SK-N-SH treated with all-trans-retinoic acid at 6 μM for 48 hours (cell line): Measurements from ENCODE around the gene PRRT2.

ENCODE experiments used
- ATAC-seq: fragments of 200-7000 bp; cut with Tn5 transposase; 3 replicates; pipeline ENCODE4 v1.9.1; 2020; ENCODE audit warnings: mild to moderate bottlenecking, moderate library complexity
- ARNTL ChIP-seq: fragments of 450-650 bp; formaldehyde crosslinking; IDR thresholded peaks from 2 replicates; pipeline ENCODE4 v1.5.0; 2020; ENCODE audit warnings: low read depth, mild to moderate bottlenecking, moderate library complexity, borderline replicate concordance
- BACH2 ChIP-seq: fragments of 250-450 bp; sonication (Bioruptor Pico); IDR thresholded peaks from 2 replicates; pipeline ENCODE4 v1.9.0; 2021; ENCODE audit warnings: mild to moderate bottlenecking, borderline replicate concordance
- CSDC2 ChIP-seq: fragments of 250-450 bp; sonication (Bioruptor Pico); IDR thresholded peaks from 2 replicates; pipeline ENCODE4 v1.5.0; 2020; ENCODE audit warnings: mild to moderate bottlenecking, moderate library complexity
- ESRRG ChIP-seq: fragments of 250-450 bp; sonication (Bioruptor Pico); IDR thresholded peaks from 2 replicates; pipeline ENCODE4 v1.6.1; 2021; ENCODE audit warnings: mild to moderate bottlenecking
- GLIS3 ChIP-seq: fragments of 250-450 bp; sonication (Bioruptor Pico); IDR thresholded peaks from 2 replicates; pipeline ENCODE4 v1.5.0; 2020; ENCODE audit warnings: mild to moderate bottlenecking, moderate library complexity
- ISL1 ChIP-seq: fragments of 250-450 bp; sonication (Bioruptor Pico); IDR thresholded peaks from 2 replicates; pipeline ENCODE4 v2.1.2; 2022; ENCODE audit warnings: mild to moderate bottlenecking, moderate library complexity
- OSR1 ChIP-seq: fragments of 250-450 bp; sonication (Bioruptor Pico); IDR thresholded peaks from 2 replicates; pipeline ENCODE4 v1.8.0; 2022; ENCODE audit warnings: moderate library complexity, mild to moderate bottlenecking, inconsistent platforms
- PPARA ChIP-seq: fragments of 250-450 bp; sonication (Bioruptor Pico); IDR thresholded peaks from 2 replicates; pipeline ENCODE4 v1.5.0; 2020; ENCODE audit warnings: mild to moderate bottlenecking, borderline replicate concordance
- RARB ChIP-seq: fragments of 250-450 bp; sonication (Bioruptor Pico); IDR thresholded peaks from 2 replicates; pipeline ENCODE4 v1.8.0; 2021; ENCODE audit warnings: mild to moderate bottlenecking, moderate library complexity
- TCF4 ChIP-seq: fragments of 250-450 bp; sonication (Bioruptor Pico); IDR thresholded peaks from 2 replicates; pipeline ENCODE4 v1.8.0; 2021; ENCODE audit warnings: mild to moderate bottlenecking, moderate library complexity, borderline replicate concordance
- TOX ChIP-seq: fragments of 250-450 bp; sonication (Bioruptor Pico); IDR thresholded peaks from 2 replicates; pipeline ENCODE4 v1.8.0; 2021; ENCODE audit warnings: mild to moderate bottlenecking, moderate library complexity, borderline replicate concordance
- ZC3H10 ChIP-seq: fragments of 250-450 bp; sonication (Bioruptor Pico); IDR thresholded peaks from 2 replicates; pipeline ENCODE4 v1.5.1; 2021; ENCODE audit warnings: mild to moderate bottlenecking, moderate library complexity
- ZFP3 ChIP-seq: fragments of 250-450 bp; sonication (Bioruptor Pico); IDR thresholded peaks from 2 replicates; pipeline ENCODE4 v1.5.0; 2020; ENCODE audit warnings: mild to moderate bottlenecking, moderate library complexity
- ZFP30 ChIP-seq: fragments of 450-650 bp; formaldehyde crosslinking; IDR thresholded peaks from 2 replicates; pipeline ENCODE4 v1.5.0; 2022; ENCODE audit warnings: mild to moderate bottlenecking, moderate library complexity
- ZNF565 ChIP-seq: fragments of 450-650 bp; formaldehyde crosslinking; conservative IDR thresholded peaks from 2 replicates; pipeline ENCODE4 v1.5.0; 2020; ENCODE audit warnings: low read depth, mild to moderate bottlenecking, moderate library complexity
- ZNF70 ChIP-seq: fragments of 450-650 bp; formaldehyde crosslinking; IDR thresholded peaks from 2 replicates; pipeline ENCODE4 v1.5.0; 2020; ENCODE audit warnings: mild to moderate bottlenecking, moderate library complexity
- ZNF8 ChIP-seq: fragments of 450-650 bp; formaldehyde crosslinking; IDR thresholded peaks from 2 replicates; pipeline ENCODE4 v1.5.0; 2020; ENCODE audit warnings: mild to moderate bottlenecking, moderate library complexity
- TF ChIP-seq, protein P1 (sequence below): fragments of 250-450 bp; sonication (Bioruptor Pico); IDR thresholded peaks from 2 replicates; pipeline ENCODE4 v1.5.1; 2021; ENCODE audit warnings: mild to moderate bottlenecking, moderate library complexity
- TF ChIP-seq, protein P2 (sequence below): fragments of 250-450 bp; sonication (Bioruptor Pico); IDR thresholded peaks from 2 replicates; pipeline ENCODE4 v1.8.0; 2020; ENCODE audit warnings: mild to moderate bottlenecking, moderate library complexity, borderline replicate concordance
- TF ChIP-seq, protein P3 (sequence below): fragments of 250-450 bp; sonication (Bioruptor Pico); IDR thresholded peaks from 2 replicates; pipeline ENCODE4 v1.8.0; 2021; ENCODE audit warnings: low read depth, mild to moderate bottlenecking, moderate library complexity, borderline replicate concordance
- TF ChIP-seq, protein P4 (sequence below): fragments of 250-450 bp; sonication (Bioruptor Pico); IDR thresholded peaks from 2 replicates; pipeline ENCODE4 v1.5.1; 2020; ENCODE audit warnings: low read depth, mild to moderate bottlenecking, moderate library complexity
- TF ChIP-seq, protein P5 (sequence below): fragments of 250-450 bp; sonication (Bioruptor Pico); IDR thresholded peaks from 2 replicates; pipeline ENCODE4 v1.5.0; 2020; ENCODE audit warnings: mild to moderate bottlenecking, moderate library complexity

Gene PRRT2

DNA sequence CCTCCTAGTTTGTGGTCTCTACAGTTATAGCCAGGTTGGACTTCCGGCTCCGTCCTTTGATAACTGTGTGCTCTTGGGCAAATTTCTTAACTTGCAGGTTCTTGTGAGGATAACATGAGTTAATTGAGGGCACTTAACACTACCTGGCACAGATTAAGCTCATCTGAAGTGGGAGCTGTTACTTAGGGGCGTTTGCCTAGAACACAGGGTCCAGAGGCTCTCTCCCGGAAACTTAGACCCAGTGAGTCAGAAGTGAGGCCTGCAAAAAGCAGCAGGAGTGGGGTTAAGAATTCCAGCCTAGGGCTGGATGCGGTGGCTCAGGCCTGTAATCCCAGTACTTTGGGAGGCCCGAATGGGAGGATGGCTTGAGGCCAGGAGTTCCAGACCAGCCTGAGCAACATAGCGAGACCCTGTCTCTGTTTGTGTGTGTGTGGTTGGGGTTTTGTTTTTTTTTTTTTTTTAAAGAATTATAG is 9.7 kb downstream of the PRRT2 start:
- peak; percentile 30 for ATAC-seq
- no peak for TF ChIP-seq ESRRG (CRISPR knock-in tag)
- no peak for TF ChIP-seq RARB (CRISPR knock-in tag)
- TF ChIP-seq ZFP3 (CRISPR knock-in tag): no peak
- TF ChIP-seq, protein P1, sequence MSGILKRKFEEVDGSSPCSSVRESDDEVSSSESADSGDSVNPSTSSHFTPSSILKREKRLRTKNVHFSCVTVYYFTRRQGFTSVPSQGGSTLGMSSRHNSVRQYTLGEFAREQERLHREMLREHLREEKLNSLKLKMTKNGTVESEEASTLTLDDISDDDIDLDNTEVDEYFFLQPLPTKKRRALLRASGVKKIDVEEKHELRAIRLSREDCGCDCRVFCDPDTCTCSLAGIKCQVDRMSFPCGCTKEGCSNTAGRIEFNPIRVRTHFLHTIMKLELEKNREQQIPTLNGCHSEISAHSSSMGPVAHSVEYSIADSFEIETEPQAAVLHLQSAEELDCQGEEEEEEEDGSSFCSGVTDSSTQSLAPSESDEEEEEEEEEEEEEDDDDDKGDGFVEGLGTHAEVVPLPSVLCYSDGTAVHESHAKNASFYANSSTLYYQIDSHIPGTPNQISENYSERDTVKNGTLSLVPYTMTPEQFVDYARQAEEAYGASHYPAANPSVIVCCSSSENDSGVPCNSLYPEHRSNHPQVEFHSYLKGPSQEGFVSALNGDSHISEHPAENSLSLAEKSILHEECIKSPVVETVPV (CRISPR knock-in tag): no peak
- TF ChIP-seq ZNF70 (CRISPR knock-in tag): no peak
- no peak for TF ChIP-seq ZNF565
- TF ChIP-seq CSDC2 (CRISPR knock-in tag): no peak
- TF ChIP-seq, protein P2, sequence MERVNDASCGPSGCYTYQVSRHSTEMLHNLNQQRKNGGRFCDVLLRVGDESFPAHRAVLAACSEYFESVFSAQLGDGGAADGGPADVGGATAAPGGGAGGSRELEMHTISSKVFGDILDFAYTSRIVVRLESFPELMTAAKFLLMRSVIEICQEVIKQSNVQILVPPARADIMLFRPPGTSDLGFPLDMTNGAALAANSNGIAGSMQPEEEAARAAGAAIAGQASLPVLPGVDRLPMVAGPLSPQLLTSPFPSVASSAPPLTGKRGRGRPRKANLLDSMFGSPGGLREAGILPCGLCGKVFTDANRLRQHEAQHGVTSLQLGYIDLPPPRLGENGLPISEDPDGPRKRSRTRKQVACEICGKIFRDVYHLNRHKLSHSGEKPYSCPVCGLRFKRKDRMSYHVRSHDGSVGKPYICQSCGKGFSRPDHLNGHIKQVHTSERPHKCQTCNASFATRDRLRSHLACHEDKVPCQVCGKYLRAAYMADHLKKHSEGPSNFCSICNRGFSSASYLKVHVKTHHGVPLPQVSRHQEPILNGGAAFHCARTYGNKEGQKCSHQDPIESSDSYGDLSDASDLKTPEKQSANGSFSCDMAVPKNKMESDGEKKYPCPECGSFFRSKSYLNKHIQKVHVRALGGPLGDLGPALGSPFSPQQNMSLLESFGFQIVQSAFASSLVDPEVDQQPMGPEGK (CRISPR knock-in tag): no peak
- TF ChIP-seq TCF4 (CRISPR knock-in tag): no peak
- TF ChIP-seq GLIS3 (CRISPR knock-in tag): no peak
- TF ChIP-seq, protein P3, sequence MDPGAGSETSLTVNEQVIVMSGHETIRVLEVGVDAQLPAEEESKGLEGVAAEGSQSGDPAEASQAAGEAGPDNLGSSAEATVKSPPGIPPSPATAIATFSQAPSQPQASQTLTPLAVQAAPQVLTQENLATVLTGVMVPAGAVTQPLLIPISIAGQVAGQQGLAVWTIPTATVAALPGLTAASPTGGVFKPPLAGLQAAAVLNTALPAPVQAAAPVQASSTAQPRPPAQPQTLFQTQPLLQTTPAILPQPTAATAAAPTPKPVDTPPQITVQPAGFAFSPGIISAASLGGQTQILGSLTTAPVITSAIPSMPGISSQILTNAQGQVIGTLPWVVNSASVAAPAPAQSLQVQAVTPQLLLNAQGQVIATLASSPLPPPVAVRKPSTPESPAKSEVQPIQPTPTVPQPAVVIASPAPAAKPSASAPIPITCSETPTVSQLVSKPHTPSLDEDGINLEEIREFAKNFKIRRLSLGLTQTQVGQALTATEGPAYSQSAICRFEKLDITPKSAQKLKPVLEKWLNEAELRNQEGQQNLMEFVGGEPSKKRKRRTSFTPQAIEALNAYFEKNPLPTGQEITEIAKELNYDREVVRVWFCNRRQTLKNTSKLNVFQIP: no peak
- TF ChIP-seq ZC3H10: no peak
- no peak for TF ChIP-seq ZFP30 (CRISPR knock-in tag)
- TF ChIP-seq, protein P4, sequence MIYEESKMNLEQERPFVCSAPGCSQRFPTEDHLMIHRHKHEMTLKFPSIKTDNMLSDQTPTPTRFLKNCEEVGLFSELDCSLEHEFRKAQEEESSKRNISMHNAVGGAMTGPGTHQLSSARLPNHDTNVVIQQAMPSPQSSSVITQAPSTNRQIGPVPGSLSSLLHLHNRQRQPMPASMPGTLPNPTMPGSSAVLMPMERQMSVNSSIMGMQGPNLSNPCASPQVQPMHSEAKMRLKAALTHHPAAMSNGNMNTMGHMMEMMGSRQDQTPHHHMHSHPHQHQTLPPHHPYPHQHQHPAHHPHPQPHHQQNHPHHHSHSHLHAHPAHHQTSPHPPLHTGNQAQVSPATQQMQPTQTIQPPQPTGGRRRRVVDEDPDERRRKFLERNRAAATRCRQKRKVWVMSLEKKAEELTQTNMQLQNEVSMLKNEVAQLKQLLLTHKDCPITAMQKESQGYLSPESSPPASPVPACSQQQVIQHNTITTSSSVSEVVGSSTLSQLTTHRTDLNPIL (CRISPR knock-in tag): no peak
- TF ChIP-seq TOX (CRISPR knock-in tag): no peak

DNA sequence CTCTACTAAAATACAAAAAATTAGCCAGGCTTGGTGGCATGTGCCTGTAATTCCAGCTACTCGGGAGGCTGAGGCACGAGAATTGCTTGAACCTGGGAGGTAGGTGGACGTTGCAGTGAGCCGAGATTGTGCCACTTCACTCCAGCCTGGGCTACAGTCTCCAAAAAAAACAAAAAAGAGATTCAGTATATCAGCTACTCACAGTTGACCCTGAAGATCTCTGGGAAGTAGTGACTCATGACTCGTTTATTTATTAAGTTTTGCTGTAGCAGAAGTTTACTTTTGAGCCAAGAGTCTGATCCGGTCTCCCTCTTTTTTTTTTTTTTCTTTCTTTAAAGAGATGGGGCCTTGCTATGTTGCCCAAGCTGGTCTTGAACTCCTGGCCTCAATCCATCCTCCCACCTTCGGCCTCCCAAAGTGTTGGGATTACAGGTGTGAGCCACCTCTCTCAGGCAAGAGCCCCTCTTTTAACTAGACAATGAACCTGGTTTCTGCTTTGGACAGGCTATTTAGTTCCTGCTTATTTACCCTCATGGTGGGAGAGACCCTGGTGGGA is 12.7 kb downstream of the PRRT2 start:
- TF ChIP-seq ESRRG (CRISPR knock-in tag) (no peak), CSDC2 (CRISPR knock-in tag) (no peak), PPARA (CRISPR knock-in tag) (no peak), TCF4 (CRISPR knock-in tag) (no peak), ZFP3 (CRISPR knock-in tag) (no peak), ARNTL (CRISPR knock-in tag) (no peak), TOX (CRISPR knock-in tag) (no peak), ZNF8 (CRISPR knock-in tag) (no peak), ZC3H10 (no peak), ZNF70 (CRISPR knock-in tag) (no peak), OSR1 (CRISPR knock-in tag) (no peak), ISL1 (CRISPR knock-in tag) (no peak), ZNF565 (no peak), BACH2 (CRISPR knock-in tag) (no peak)
- TF ChIP-seq, protein P3: no peak
- TF ChIP-seq, protein P2 (CRISPR knock-in tag): no peak
- TF ChIP-seq, protein P4 (CRISPR knock-in tag): no peak
- TF ChIP-seq, protein P5, sequence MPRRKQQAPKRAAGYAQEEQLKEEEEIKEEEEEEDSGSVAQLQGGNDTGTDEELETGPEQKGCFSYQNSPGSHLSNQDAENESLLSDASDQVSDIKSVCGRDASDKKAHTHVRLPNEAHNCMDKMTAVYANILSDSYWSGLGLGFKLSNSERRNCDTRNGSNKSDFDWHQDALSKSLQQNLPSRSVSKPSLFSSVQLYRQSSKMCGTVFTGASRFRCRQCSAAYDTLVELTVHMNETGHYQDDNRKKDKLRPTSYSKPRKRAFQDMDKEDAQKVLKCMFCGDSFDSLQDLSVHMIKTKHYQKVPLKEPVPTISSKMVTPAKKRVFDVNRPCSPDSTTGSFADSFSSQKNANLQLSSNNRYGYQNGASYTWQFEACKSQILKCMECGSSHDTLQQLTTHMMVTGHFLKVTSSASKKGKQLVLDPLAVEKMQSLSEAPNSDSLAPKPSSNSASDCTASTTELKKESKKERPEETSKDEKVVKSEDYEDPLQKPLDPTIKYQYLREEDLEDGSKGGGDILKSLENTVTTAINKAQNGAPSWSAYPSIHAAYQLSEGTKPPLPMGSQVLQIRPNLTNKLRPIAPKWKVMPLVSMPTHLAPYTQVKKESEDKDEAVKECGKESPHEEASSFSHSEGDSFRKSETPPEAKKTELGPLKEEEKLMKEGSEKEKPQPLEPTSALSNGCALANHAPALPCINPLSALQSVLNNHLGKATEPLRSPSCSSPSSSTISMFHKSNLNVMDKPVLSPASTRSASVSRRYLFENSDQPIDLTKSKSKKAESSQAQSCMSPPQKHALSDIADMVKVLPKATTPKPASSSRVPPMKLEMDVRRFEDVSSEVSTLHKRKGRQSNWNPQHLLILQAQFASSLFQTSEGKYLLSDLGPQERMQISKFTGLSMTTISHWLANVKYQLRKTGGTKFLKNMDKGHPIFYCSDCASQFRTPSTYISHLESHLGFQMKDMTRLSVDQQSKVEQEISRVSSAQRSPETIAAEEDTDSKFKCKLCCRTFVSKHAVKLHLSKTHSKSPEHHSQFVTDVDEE: no peak
- TF ChIP-seq, all 23 proteins: peak for 0
- ATAC-seq: peak; percentile 59
